ENCODE measurements around the gene ZNRF1.

Gene ZNRF1

DNA sequence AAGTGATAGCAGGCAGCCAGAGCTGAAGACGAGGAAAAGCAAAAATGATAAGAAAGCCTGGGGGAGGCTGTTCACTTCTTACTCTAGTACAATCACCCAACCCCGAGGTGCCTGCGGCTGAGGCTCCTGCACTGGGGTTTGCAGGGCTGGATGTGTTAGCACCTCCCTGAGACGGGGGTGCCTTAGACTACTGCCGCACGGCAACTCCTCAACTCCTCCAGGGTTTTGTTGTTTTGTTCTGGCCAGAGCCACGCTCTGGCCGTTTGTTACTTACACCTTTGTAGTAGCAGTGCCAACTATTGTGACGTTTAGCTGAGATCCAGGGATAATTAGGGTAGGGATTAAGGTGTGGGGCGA lies 66.3 kb downstream of the ZNRF1 start:
- TF ChIP-seq, protein P1, sequence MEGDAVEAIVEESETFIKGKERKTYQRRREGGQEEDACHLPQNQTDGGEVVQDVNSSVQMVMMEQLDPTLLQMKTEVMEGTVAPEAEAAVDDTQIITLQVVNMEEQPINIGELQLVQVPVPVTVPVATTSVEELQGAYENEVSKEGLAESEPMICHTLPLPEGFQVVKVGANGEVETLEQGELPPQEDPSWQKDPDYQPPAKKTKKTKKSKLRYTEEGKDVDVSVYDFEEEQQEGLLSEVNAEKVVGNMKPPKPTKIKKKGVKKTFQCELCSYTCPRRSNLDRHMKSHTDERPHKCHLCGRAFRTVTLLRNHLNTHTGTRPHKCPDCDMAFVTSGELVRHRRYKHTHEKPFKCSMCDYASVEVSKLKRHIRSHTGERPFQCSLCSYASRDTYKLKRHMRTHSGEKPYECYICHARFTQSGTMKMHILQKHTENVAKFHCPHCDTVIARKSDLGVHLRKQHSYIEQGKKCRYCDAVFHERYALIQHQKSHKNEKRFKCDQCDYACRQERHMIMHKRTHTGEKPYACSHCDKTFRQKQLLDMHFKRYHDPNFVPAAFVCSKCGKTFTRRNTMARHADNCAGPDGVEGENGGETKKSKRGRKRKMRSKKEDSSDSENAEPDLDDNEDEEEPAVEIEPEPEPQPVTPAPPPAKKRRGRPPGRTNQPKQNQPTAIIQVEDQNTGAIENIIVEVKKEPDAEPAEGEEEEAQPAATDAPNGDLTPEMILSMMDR (IDR thresholded peaks at IDR 0.05) = no peak

DNA sequence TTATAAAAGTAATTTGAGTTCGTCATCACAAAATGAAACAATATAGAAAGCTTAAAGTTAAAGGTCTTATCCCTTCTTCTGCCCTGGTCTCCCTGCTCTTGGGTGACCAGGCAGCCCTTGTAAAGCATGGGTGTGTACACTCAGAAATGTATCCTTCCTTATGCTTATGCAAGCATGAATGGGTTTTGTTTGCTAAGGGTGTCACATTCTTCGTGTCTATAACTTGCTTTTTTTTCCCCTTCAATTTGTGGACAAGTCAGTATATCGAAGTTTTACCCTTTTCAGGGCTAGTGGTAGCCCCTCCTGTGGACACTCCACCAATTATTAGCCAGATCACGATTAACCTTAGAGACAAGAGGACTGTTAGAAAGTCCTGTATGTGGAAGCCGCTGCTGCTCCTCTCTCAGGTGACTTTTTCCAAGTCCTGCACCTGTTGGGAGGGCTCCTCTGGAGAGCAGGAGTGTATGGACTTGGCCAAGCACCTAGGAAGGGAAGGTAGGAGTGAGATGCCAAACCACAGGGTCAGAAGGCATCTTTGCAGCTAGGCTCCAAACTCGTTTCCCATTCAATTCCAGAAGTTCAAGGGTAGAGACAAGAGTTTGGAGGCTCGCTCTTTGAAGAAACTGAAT lies 66.8 kb downstream of the ZNRF1 start:
- TF ChIP-seq, protein P1 (IDR thresholded peaks at IDR 0.05) = no peak

DNA sequence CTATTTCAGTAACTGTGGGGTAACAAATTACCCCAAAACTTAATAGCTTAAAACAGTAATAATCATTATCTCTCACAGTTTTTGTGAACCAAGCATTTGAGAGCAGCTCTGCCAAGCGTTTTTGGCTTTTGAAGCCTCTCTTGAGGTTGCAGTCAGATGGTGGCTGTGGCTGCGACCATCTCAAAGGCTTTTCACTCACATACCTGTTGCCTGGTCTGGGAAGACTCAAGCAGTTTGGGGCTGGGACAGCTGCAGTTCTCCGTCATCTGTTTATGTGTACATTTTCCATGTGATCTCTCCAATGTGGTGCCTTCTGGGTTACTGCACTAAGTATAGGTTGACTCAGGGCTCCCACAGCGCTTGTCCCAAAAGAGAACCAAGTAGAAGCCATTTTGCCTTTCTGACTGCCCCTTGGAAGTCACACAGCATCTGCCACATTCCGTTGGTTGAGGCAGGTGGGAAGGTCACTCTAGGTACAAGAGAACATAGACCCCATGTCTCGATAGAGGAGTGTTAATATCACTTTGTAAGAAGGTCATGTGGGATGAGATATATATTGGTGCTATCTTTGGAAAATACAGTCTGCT lies 68.1 kb downstream of the ZNRF1 start:
- TF ChIP-seq, protein P1 (IDR thresholded peaks at IDR 0.05) = no peak

DNA sequence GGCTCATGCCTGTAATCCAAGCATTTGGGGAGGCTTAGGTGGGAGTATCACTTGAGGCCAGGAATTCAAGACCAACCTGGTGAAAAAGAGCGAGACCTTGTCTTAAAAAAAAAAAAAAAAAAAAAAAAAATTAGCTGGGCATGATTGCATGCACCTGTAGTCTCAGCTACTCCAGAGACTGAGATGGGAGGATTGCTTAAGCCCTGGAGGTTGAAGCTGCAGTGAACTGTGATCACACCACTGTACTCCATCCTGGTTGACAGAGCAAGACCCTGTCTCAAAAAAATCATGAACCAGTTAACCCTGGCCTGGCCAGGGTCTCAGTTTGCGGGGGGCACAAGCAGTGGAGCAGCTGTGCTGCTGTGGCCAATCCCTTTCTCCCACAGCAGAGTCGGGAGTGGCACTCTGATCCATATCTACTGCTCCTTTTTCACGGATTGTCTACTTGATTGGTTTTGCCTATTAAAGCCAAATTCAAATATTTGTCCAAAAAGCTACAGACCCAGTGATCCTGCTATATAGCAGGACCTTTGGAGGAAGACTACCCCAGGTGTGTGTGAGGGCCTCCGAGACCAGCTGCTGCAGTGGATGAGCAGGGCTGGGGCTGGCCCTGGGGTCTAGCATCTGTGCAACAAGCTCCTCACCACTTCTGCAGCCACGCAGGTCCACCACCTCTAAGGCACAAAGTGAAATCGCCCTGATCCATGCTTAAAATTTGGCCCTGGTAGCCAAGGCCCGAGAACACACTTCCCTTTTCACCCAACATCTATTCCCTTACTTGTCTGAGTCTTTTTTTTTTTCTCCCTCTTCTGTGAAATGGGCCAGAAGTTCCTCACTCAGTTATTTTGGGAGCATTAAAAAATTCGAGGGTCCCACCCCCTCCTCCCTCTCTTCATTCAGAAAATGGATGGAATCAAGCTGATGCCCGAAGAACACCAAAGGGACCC lies 69.5 kb downstream of the ZNRF1 start:
- TF ChIP-seq, protein P1 (IDR thresholded peaks at IDR 0.05) = no peak

DNA sequence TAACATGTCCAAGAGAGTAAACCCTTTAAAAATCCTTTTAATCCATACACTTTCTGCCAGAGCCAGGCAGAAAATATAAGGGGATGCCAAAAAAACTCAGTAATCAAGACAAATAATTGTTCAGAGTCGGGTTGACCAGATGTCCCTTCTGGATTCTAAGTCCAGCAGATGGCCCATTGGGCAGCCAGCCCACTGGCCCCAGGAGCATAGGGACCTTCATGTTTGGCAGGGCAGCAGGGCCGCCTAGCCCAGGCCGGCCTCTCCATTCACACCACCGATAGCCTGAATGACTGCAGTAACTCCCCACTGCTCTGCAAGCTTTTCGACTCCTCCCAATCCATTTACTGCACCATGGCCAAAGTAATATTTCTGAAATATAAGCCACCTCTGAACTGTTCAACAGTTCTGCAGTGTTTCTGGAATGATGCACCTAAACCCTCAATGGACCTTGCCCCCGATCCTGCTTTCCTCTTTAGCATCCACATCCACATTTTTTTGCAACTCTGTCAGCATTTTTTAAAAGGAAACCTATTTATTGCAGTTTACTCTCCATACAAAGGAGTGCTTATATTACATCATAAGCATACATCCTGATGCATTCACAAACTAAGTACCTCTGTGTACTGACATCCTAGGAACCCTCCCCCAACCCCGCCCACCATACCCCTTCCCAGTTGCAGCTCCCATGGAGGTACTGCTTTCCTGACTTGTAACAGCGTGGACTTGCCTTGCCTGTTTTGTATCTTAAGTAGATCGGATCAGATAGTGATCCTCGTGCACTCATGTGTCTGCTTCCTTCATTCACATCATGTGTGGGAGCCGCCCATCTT lies 71.4 kb downstream of the ZNRF1 start:
- TF ChIP-seq, protein P1 (IDR thresholded peaks at IDR 0.05) = no peak

DNA sequence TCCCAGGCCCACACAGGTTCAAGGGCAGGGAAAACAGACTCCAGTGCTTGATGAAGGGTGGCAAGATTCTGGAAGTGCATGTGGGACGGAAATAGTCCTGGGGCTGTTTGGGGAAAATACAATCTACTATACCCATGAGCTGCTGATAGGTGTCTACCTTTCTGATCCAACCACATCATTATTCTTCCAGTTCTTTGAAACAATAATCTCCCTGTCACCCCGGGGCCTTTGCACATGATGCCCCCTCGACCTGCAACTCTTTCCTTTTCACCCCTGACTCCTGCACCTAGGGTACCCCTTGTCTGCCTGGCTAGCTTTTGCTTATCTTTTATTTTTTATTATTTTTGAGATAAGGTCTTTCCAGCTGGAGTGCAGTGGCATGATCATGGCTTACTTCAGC lies 72.8 kb downstream of the ZNRF1 start:
- TF ChIP-seq, protein P1 (IDR thresholded peaks at IDR 0.05) = no peak

Data from LNCAP (cell line).